RWPE2 (cell line): ENCODE measurements around the gene NUDCD3.
A peak's percentile ranks its signal among the peaks of the same experiment; 100 is the strongest.

Experiments used
- ATAC-seq: fragments of 200-7000 bp; cut with Tn5 transposase; 3 replicates; pipeline ENCODE4 v1.9.1; 2021; ENCODE audit warnings: low read depth
- DNase-seq: peaks from one replicate; pipeline ENCODE4 v3.0.0-alpha.2; 2020; ENCODE audit warnings: low spot score
- H3K27ac ChIP-seq: fragments of 450-650 bp; 2 replicates; pipeline ENCODE4 v1.5.1; 2017; ENCODE audit warnings: mild to moderate bottlenecking; ENCODE audit not compliant: poor library complexity, severe bottlenecking
- H3K27me3 ChIP-seq: fragments of 250-450 bp; sonication (Bioruptor Pico); 2 replicates; pipeline ENCODE4 v1.5.1; 2021; ENCODE audit warnings: mild to moderate bottlenecking, moderate library complexity; ENCODE audit not compliant: insufficient read depth, poor library complexity, severe bottlenecking
- H3K36me3 ChIP-seq: fragments of 250-450 bp; sonication (Bioruptor Pico); 2 replicates; pipeline ENCODE4 v1.5.1; 2020; ENCODE audit warnings: low read depth, mild to moderate bottlenecking, moderate library complexity
- H3K4me1 ChIP-seq: fragments of 250-450 bp; sonication (Bioruptor Pico); 2 replicates; pipeline ENCODE4 v1.5.1; 2021; ENCODE audit warnings: mild to moderate bottlenecking, moderate library complexity; ENCODE audit not compliant: insufficient read depth, poor library complexity, severe bottlenecking
- H3K4me3 ChIP-seq: fragments of 250-450 bp; sonication (Bioruptor Pico); 2 replicates; pipeline ENCODE4 v1.5.1; 2021; ENCODE audit warnings: mild to moderate bottlenecking, moderate library complexity; ENCODE audit not compliant: severe bottlenecking
- H3K9me3 ChIP-seq: fragments of 250-450 bp; sonication (Bioruptor Pico); 2 replicates; pipeline ENCODE4 v1.5.1; 2021; ENCODE audit warnings: mild to moderate bottlenecking, moderate library complexity; ENCODE audit not compliant: severe bottlenecking
- TF ChIP-seq, protein P1 (sequence below): fragments of 450-650 bp; IDR thresholded peaks from one replicate; pipeline ENCODE4 v1.5.1; 2017; ENCODE audit warnings: mild to moderate bottlenecking, moderate library complexity; ENCODE audit not compliant: poor library complexity, severe bottlenecking

Gene NUDCD3

DNA sequence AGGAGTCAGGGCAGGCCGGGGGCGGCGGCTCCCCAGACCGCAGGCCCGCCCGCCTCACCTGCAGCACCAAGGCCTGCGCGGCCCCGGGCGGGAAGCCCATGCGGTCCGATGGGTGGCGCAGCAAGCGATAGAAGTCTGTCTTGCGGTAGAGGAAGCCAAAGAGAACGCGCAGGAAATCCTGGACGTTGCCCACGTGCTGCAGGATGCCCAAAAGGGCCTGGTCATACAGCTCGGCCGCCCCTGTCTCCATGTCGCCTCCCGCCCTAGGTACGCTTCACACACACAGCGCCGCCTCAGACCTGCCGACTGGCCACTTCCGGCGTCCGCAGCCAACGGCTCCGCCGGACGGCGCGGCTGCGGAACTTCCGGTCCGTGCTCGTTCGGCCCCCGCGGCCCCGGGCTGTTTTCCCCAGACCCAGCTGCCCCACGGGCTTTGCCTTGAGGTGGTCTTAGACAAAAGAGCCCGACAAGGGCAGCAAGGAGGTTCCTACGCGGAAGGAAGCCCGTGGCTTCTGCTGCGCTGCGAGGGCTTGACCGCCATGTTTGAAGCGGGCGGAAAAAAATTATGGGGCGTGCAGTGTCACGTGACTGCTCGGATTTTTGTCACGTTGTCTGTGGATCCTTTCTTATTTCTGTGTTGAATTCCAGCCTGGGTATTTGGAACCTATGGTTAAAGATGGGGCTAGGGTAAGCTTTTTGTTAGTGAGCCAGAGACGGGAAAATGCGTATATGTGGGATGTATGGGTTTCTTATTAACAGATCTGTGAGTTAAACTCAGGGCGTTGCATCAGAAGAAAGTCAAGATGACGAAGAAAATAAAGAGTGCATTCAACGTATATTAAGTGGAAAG lies at the start of gene NUDCD3:
Gene NUDCD3 (minus strand): TSS at position 308 of the 850 bp plus-strand sequence. CDS start 58 bp downstream, at position 250.
- DNase-seq (peak; percentile 80), ATAC-seq (peak; percentile 92)
- Histone ChIP-seq H3K36me3 (peaks cover 6% of the 10 kb centered on the region), H3K4me3 (peak within 1 kb of the TSS; percentile 63), H3K27ac (peak within 1 kb of the TSS; percentile 73), H3K9me3 (no peaks in the 10 kb centered on the region), H3K4me1 (peaks cover 12% of the 10 kb centered on the region), H3K27me3 (no peaks in the 10 kb centered on the region)
- TF ChIP-seq, protein P1, sequence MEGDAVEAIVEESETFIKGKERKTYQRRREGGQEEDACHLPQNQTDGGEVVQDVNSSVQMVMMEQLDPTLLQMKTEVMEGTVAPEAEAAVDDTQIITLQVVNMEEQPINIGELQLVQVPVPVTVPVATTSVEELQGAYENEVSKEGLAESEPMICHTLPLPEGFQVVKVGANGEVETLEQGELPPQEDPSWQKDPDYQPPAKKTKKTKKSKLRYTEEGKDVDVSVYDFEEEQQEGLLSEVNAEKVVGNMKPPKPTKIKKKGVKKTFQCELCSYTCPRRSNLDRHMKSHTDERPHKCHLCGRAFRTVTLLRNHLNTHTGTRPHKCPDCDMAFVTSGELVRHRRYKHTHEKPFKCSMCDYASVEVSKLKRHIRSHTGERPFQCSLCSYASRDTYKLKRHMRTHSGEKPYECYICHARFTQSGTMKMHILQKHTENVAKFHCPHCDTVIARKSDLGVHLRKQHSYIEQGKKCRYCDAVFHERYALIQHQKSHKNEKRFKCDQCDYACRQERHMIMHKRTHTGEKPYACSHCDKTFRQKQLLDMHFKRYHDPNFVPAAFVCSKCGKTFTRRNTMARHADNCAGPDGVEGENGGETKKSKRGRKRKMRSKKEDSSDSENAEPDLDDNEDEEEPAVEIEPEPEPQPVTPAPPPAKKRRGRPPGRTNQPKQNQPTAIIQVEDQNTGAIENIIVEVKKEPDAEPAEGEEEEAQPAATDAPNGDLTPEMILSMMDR = peak; percentile 14

DNA sequence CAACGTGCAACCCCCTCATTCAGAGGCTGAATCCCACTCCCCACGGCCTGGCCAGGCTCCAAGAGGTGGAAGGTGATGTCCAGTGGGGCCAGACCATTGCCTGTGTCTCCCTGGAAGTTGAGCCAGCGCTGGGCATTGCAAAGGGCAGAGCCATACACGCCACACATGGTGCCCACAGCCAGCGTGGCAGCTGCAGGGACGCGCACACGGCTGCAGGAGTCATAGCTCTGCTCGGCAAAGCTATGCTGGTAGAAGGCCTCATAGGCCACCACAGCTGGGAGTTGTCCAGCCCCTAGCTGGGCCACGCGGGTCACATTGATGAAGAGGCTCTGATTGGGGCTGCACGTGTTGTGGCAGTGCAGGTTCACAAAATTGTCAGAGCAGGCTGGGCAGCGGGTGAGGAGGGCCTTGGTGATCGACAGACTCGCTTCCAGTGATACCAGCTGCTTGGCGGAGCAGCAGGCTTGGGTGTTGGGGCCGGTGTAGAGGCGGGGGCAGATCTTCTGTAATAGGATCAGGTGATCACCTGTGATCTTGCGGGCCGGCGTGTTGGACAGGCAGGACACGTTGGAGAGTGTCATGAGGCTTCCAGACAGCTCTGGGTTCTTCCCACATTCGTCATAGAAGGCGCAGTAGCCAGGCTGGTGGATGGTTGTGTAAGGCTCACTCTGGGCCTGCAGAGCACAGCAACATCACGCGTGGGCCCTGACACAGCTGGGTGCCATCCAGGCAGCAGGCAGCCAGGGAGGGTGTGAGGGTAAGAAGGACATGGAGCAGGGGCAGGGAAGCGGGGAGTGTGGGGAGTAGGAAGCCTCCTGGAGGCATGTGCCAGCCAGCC lies 49.4 kb upstream of the NUDCD3 start:
- peaks cover 19% of the 10 kb centered on the region for H3K4me1 ChIP-seq
- H3K4me3 ChIP-seq = no peak overlapping the region
- DNase-seq (no peak), ATAC-seq (no peak)
- H3K27me3 ChIP-seq = no peaks in the 10 kb centered on the region
- no peak overlapping the region for H3K27ac ChIP-seq
- H3K9me3 ChIP-seq = no peaks in the 10 kb centered on the region
- TF ChIP-seq, protein P1 = no peak
- no peaks in the 10 kb centered on the region for H3K36me3 ChIP-seq

DNA sequence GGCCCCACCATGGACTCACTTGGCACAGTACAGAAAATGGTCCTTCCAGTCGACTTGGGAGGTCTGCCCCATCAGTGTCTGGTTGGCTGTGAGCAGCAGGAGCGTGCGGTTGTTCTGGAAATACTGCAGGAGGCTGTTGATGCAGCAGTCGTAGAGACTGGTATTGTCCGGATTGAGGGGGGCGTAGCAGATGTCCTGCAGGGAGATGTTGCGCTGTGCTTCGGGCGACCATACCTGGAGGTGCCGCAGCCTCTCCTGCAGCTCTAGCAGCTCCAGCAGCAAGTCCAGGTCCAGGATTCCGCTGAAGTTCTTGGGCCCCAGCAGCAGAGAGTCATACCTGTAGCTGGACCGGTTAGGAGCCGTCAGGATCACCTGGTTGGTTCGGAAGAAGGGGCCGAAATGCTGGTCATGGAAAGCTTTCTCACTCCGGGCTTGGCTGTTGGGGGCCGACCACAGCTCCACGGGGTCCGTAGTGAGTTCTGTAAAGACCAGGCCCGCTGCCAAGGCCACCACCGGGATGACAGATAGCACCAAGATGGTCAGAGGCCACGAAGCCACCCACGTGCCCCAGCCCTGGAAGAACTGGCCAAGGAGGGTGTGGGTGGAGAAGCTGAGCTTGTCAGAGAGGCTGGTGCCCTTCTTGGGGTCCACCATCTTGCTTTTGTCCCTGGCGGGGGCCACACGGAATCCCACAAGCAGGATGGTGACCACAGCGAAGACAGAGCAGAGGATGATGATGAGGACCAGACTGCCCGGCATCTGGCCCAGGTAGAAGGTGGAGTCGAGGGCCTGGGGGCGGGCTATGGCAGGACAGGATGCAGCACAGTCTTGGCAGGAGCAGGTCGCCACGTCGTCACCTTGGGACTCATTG lies 48.6 kb upstream of the NUDCD3 start:
- Histone ChIP-seq H3K4me1 (peaks cover 12% of the 10 kb centered on the region), H3K36me3 (no peaks in the 10 kb centered on the region), H3K27me3 (no peaks in the 10 kb centered on the region), H3K27ac (no peak overlapping the region), H3K9me3 (no peaks in the 10 kb centered on the region), H3K4me3 (no peak overlapping the region)
- DNase-seq (no peak), ATAC-seq (no peak)
- TF ChIP-seq, protein P1 = no peak

DNA sequence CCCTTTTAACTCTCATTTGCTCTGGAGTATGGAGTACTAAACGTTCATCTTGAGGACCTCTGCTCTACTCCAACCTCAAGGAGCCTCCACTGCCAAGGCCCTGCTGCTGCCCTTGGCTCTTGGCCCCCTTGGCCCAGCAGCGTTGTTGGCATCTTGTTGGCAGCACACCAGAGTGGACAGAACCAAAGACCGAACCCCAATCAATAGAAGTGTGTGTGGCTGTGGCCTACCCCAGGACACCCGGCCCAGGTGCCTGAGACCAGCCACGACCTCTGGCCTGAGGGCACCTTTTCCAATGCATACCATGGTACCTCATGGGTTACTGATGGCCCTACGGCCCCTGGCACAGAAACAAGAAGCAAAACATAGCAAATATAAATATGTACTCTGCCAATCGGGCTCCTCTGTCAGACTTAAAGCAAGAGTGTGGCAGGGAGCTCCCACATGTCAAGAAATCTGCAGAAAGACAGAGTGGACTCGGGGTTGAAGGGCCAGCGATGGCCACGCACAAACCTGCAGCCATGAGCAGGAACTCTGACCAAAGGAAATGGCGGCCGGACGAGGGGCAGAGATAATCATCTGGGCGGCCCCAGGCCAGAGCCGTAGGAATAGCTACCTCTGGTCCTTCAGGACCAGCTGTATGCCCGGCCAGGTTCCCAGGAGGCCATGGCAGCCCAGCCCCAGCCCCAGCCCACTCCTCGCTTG lies 47.8 kb upstream of the NUDCD3 start:
- Histone ChIP-seq H3K27ac (no peak overlapping the region), H3K4me3 (no peak overlapping the region), H3K36me3 (no peaks in the 10 kb centered on the region), H3K27me3 (no peaks in the 10 kb centered on the region), H3K9me3 (no peaks in the 10 kb centered on the region), H3K4me1 (peaks cover 5% of the 10 kb centered on the region)
- ATAC-seq (no peak), DNase-seq (no peak)
- TF ChIP-seq, protein P1 = no peak
